ENCODE results near the gene TM4SF1.

The TM4SF1 gene

DNA sequence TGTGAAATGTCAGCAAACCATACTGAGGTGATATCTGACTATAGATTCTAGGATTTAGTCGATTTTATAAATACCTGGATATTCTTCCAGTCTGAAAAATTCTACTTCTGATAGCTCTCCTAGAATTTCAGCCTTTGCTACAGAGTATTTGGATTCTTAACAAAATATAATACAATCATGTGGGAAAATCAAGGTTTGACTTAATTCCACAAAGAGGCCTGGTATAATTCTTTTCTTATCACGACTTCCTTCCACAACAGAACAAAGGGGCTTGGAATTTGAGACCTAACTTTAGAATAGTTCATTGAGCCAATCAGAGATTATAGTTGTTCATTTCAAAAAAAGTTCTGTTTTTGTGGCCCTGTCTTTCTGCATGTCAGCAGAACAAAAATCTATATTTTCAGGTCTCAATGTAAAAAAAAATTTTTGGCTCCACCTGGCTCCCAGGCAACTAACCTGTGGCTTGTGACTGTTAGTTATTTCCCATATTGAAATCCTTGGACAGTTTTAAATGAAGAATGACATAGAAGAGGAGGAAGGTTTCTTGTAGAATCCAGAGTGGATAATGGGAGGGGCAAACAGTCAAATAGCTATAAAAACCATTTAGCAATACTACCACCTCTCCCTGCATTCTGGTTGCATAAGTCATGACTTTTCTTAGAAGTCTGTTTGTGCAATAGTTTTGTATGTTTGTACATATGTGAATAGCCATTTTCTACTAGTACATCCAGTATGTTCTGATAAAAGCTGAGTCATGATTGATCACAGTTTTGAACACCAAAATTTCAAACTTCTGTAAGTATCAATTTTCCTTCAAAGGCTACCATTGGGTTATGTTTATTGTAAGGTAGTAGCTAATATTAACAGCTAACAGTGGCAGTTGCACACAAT, 4.0 kb downstream of the TM4SF1 start:
- DNase-seq, result peak; percentile 95

DNA sequence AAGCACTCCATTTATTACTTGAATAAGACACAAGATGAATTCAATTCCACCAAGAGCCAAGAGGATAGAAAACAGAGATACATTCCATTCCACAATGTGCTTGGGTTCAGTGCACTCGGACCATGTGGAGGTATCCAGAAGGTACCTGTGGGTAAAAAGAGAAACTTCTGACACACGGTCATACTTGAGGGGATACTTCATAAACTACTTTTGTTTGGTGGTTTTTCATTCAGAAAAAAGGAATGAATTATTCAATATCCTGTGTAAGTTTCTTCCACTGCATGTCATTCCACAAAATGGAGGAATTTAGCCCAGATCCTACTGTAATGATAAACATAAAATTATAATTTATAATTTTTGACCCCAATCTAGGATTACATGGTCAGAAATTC, 5.7 kb downstream of the TM4SF1 start:
- DNase-seq, result no peak

DNA sequence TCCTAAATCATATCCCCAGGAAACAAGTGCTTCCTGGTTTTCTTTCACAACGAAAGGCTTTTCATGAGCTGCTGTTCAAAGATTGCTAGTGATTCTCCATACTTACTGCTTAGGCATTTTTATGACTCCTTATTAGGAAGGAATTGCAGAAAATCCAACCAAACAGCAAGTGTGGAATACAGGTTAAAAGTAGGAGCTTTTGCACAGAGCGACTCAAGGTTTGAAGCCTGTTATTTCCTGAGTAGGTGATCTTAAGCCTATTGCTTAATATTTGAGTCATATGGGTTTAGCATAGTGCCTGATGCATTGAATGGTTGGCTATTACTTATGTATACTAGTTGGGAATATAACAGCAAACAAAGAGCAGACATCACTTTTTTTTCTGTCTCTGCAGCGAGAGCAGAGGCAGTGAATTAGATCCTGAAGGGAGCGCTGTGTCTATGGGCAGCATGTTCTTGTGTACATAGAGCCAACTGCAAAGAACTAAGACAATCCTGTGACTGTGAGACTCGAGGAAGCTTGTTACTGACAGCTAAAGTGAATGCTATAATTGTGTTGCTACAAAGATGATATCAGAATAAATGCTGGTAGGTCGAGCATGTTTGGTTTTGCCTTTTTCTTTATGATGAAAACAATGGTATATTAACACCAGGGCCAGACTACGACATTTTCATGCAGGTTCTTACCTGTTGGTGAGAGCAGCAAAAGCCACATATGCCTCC, 6.3 kb downstream of the TM4SF1 start:
- DNase-seq, result peak; percentile 84

DNA sequence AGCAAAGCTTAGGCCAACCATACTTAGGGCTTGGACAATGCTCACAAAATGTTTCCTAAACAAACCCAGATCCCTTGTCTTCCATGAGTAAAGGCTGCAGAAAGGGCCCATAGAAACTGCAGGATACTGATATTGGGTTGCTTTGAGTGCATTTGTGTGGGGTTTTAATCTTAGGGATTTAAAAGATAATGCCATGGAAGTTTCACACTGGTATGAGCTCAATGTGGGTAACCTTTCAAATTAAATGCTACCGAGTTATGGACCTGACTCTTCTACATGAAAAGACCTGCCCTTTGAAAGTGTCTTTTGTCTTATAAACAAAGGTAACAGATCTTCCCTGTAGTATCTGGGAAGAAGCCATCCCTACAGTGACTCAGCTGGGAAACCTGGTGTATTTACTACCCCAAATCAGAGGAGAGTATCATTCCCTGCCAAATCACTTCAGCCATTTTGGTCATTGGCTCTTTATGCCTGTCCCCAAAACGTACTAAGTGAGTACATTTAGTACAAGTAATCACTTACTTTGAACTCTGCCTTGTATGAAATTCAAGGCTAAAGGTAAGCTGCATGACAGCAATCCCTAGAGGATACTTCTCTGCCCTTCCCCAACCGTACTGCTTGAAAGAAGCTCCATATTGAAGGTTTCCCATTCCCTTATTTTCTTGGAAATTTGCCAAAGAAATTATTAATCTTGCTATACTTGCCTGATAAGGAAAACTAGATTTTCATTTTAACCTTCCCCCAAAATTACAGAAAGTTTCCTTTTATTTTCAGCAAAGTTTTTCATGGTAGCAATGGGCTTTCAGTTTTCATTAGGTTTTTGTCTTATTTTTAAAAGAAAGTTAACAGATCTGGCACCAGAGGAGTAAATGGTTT, 7.2 kb downstream of the TM4SF1 start:
- no peak for DNase-seq

DNA sequence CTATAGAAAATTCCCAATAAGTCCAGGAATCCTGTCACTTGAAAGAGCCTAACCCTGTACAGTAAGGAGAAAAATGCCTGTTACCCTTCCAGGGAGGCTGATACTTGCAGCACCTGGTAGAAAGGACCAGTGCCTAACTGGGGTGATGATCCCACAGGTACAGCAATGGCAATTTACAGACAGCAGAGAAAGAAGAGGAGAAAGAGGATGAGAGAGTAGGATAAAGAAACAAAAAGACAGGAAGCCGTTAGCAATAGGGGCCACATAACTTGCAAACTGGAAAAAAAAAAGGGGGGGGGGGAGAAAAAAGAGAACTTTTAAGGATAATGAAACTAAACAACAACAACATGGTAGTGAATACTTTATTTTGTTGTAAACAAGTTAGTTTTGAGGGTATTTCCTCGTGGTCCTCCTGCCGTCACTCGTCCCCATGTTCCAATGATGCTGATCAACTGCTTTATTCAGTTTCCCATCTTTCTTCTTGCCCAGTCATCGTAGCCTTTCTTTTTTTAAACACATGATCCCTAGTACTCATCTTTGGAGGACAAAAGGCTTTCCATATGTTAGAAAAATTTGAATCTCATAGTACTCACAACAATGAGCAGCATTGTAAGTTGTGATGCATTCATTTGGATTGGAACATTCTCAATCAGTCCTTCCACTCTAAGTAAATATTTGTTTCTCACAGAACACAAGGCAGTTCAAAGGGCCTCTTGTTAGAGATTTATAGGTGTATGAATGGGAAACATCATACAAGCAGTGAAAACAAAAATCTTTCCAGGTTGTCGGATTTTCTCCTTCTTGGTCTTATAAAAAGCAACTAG, 8.6 kb downstream of the TM4SF1 start:
- DNase-seq, result no peak

DNA sequence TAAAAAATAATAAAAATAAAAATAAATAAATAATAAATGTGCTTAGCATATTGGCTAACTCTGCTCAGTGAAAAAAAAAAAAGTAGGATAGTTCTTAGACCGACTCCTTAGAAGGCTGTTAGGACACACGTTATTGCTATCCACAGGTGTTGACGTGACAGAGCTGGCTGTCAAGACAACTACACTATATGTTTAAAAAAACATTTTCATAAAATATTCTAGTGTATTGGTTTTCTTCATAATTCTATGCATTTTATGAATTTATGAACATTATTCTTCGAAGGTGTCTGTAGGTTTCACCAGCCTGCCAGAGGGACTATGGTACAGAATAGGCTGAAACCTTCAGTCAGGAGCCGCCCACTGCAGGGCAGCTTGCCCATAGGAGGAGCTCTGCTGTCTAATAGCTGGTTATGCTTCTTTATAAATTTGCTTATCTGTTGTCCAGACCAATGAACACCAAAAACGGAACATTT, 9.2 kb downstream of the TM4SF1 start:
- DNase-seq, result peak; percentile 30

DNA sequence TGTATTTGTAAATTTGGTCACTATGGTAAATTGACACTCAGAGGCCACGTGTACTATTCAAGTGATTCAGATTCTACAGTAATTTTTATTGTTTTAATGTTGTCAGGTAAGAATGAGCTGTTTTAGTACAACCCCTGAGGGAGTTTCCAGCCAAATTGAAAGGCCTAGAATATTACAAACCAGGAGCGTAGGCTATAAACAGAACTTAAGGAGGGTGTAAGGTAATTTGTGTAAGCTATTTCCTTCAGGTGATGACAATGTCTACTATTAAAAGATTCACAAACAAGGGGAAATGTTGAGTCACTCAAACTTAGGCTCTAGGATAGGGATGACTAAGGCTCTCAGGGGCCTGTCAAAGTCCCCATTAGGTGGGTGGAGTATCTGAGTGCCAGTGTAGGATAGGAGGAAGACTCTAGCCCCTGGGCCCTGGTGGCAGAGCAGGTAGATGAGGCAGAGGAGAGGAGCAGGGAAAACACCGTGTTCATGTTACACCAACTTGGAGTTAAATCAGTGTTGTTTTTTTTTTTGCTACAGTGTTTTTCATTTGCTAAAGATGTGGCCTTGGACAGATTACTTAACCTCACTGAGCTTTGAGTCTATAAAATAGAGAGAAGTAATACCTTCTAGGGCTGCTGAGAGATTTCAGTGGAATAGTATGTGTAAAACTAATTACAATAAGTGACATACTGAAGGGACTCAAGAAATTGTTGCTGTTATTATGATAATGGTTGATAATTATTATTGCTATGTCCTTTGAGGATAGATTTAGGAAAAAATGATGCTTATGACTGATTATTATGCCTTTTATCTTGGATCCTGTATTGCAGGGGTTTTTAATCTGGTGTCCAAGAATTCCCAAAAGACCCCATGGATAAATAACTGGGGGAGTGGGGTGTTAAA, 10.3 kb downstream of the TM4SF1 start:
- DNase-seq, result peak; percentile 67

DNA sequence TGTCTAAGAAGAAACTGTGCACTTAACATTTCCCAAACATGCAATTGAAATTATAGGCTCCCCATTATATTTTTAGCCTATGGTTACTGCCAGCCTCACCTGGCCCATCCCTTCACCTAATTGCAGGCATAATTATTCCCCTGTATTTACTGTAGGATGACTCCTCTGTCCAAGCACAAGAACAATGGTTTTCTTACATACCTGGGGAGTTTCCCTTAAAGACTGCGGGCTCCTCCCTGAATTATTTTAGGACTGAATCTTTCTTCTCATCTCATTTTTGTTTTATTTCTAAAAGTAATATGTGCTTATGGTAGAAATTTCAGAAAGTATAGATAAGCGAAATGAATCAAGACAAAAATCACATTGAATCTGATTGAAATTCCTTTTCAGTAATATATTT, 11.4 kb downstream of the TM4SF1 start:
- DNase-seq, result no peak

DNA sequence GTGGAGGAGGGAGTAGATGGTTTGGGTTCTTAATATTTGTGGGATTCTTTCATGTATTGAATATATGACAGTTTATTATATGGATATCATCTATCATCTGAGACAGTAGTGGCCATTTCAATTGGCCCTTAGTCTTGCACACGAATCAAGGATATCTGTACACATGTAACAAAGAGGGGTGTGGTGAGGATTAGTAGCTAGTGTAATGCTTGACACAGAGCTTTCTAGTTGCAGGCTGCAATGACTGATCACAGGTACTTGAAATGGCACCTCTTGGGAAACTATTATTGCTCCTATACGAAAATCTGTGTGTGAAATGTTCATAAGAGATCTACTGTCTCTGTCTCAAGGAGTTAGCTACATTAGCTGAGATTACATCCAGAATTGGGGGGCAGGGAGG, 12.8 kb downstream of the TM4SF1 start:
- no peak for DNase-seq

DNA sequence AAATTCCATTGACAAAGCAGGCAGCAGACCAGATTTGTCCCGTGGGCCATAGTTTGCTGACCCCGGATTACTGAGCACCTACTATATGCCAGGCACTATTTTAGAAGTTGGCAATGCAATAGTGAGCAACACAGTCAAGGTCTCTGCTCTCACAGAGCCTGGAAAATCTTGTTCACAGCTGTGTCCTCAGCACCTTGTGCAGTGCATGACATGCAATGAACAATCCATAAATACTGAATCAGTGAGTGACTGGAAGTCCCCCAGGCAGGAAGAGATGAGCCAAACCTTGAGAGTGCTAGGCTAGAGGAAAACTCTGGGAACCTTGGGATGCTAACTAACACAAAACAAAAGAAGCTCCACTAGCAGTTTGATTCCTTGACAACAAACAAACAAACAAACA, 14.4 kb downstream of the TM4SF1 start:
- no peak for DNase-seq

DNA sequence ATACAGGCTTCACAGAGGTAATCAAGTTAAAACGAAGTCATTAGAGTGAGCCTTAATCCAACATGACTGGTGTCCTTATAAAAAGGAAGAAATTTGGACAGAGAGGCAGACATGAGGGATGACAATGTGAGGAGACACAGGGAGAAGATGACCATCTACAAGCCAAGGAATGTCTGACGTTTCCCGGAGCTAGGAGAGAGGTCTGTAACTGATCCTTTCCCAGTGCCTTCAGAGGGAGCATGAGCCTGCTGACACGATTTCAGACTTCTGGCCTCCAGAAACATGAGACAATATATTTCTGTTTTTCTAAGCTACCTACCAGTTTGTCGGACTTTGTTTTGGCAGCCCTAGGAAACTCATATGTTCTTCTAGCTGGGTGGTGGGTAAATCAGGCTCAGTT, 15.1 kb downstream of the TM4SF1 start:
- DNase-seq, result no peak

DNA sequence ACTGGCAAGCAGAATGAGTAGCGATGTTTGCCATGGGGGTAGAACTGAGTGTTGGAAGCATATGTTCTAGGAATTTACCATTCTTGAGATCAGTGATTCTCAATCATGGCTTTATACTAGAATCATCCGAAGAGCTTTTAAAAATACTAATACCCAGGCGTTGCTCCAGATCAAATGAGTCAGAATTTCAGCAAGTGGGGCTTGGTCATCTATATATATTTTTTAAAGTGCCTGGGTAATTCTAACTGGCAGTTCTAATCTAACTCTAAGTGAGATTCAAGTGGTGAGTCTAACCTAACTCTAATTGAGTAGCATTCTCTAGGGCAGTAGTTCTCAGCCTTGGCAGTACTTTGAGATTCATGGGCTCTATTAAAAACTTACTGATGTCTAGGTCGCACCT, 20.8 kb downstream of the TM4SF1 start:
- peak; percentile 45 for DNase-seq

DNA sequence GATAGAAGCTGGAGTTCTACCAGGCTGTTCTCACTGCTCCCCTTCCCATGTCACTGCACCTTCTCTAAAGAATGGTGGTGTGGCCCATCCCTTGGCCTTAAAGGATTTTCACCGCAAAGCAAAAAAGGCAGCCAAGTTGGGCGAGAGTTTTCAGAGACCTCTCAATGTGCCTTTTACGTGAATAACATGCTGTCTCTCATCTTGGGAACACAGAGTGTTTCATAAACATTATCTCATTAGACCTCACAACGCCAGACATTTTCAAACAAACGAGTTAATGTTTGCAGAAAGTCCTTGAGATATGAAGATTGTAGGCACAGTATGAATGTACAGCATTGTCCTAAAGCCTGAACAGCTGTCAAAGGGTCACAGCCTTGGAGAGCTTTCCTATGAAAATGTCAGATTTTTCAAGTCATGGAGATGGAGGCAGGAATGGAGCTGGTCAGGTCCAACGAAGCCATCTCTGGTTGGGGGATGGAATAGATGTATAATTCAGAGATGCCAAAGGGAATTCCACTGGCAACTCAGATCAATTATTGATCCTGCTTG, 21.3 kb downstream of the TM4SF1 start:
- no peak for DNase-seq

DNA sequence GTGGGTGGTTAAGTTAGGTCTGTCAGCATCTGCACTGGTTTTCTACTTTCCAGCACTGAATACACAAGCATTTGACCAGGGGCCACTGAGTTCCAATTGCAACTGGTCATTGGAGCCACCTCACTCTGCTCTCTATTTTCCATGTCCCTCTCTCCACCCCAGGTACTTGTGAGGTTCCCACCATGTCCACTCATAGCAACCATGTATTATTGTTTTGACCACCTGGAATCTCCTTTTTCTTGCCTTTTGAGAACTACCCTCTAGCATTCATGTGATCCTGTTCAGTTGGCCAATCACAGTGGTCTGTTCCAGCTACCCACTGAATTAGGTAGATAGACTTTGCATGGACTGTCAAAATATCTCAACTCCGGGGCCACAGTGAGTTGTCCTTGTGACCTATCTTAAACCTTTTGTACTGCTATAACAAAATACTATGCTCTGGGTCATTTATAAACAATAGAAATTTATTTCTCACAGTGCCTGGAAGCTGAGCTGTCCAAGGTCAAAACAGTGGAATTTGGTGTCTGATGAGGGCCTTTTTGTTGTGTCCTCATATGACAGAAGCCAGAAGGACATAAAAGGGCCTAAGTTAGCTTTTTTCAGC, 23.8 kb downstream of the TM4SF1 start:
- no peak for DNase-seq

DNA sequence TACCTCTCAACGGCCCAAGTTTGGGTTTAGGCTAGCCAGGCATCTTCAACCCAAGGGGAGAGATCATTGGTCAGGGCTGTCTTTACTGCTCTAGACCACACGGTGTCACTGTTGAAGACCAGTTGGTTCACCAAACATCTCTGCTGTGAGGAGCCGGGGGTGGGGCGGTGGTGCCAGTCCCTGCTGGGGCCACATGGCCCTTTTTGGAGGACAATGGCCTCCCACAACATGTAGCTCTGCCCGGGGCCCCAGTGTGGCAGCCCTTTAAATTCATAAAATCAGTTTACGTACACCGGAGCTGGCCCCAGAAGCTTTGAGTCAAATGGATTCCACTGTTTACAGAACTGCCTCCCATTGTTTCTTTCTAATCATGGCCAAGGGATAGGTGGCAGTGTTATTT, 24.9 kb downstream of the TM4SF1 start:
- peak; percentile 68 for DNase-seq

DNA sequence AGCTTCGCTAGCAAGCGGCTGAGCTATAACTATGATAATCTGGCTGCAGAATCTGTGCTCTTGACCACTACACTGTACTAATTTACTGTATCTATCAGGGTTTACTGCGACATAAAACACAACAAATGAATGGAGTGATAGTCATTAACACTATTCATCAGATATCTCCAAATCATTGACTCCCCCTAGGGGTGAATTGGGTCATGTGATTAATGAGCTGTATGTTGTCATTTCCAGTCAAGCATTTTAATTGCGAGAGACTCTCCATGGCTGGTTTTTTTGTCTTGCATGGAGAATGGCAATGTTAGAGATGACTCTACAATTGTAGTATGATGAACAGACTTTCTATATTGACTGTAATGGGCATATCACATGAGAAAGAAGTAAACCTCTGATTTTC, 33.5 kb downstream of the TM4SF1 start:
- no peak for DNase-seq

DNA sequence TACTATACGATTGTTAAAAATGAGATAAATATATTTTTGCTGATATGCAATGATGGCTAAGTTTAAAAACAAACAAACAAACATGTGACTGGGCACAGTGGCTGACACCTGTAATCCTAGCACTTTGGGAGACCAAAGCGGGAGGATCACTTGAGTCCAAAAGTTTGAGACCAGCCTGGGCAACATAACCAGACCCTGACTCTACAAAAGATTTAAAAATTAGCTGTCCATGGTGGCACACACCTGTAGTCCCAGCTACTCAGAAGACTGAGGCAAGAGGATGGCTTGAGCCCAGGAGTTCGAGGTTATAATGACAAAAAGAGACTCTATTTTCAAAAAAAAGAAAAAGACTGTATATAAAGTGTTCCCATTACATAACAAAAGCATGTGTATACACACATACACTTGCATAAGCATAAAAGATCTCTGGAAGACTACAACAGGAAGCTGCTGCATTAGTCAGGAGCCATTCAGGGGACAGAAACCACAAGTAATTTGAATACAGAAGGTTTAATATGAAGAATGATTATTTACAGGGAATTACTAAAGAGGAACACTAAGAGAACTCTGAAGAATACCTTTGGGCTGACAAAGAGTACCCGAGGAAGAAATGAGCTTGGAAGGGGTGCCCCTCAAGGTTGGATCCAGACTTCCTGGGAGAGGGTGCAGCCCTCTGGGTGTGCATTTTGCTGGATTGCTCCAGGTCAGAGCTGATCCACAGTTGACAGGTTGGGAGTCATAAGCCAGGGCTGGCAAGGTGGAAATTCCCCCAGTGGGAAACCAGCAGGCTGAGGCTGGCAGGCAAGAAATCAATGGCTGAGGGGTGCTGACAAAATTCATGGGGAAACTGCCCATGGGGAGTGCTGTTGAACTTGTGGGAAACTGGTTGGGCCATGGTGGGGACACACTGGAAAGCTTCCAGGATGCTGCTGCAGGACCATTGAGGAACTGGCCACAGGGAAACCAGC, 34.8 kb downstream of the TM4SF1 start:
- peak; percentile 91 for DNase-seq

DNA sequence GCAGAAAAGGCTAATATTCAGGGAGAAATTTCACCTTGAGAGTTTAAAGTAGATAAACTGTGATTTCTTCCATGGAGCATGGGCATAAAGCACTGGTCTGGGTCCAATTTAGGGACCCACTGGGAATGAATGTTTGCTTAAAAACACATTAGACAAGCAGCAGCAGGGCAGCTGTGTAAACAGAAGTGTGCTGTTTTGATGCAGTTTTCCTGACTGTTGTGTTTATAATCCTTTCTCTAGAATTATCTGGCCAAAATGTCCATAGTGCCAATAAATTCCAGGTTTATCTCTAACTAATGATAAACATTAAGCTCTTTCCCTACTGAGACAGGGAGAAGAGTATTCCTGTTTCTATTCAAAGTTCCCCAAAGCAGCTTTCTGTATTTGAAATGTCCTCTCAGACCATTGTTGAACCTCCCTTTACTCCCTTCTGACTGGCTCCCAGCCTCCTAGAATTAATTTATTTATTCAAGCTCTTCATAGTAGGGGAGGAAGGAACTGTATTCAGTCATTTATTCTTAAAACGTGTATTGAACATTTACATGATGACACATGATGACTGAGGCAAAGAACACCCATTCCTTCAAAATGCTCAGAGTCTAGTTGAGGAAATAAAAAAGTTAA, 37.0 kb downstream of the TM4SF1 start:
- DNase-seq, result peak; percentile 71

DNA sequence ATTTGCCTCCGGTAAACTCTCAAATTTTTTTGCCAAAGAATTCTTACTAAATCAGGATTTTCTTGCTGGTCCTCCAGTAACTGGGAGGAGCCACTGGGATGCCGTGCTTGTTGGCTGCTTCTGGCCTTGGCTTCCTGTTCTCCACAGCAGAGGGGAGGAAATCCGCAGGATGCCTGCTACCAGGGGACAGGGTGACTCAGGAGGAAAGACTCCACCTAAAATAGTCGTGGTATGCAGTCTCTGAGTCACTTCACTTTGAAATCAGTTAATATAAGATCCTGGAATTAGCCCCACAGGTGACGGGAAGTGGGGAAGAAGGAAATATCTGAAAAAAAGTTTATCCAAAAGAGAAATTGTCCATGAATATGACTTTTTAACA, 37.5 kb downstream of the TM4SF1 start:
- peak; percentile 99 for DNase-seq
